CD4-positive, alpha-beta T cell treated with Interleukin-15 for 4 hours (primary cell): ENCODE data around the gene DNLZ.

Source experiments
- DNase-seq: peaks from one replicate; pipeline ENCODE4 v3.0.0-alpha.2; 2020; ENCODE audit warnings: low spot score

Gene DNLZ

DNA sequence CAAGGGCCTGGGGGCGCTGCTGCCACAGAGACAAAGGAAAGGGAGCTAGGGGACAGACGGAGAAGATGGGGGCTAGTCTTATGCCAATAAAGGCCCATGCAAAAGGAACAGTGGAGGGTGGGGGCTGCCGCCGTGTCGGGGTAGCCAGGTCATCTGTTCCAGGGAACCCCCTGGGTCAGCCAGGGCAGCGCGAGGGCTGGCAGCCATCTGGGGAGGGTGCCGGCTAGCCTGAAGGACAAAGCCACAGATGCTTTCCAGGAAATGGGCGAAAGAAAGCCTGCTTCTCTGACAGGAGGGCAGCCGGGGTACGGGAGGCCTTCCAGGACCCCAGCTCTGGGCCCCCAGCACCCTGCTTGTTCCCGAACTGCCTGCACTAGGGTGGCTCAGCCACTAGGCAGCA is 11.6 kb upstream of the DNLZ start:
- DNase-seq: no peak

DNA sequence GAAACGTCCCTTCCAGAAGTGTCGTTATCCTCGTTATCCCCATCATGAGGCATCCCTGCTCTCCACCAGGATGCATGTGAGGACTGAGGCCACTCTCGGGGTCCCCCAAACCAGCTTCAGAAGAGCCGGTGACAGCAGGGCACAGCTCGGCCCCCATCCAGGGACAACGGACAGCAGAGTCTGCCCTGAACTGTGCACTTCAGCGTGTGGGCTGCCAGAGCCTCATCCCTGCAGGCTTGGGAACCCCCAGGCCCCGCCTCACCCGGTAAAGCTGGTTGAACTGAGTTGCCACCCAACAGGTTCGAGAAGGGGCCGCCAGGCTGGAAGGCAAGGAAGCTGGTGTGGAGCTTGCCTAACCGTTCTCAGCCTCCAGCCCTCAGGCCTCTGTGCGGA is 10.6 kb upstream of the DNLZ start:
- no peak for DNase-seq

DNA sequence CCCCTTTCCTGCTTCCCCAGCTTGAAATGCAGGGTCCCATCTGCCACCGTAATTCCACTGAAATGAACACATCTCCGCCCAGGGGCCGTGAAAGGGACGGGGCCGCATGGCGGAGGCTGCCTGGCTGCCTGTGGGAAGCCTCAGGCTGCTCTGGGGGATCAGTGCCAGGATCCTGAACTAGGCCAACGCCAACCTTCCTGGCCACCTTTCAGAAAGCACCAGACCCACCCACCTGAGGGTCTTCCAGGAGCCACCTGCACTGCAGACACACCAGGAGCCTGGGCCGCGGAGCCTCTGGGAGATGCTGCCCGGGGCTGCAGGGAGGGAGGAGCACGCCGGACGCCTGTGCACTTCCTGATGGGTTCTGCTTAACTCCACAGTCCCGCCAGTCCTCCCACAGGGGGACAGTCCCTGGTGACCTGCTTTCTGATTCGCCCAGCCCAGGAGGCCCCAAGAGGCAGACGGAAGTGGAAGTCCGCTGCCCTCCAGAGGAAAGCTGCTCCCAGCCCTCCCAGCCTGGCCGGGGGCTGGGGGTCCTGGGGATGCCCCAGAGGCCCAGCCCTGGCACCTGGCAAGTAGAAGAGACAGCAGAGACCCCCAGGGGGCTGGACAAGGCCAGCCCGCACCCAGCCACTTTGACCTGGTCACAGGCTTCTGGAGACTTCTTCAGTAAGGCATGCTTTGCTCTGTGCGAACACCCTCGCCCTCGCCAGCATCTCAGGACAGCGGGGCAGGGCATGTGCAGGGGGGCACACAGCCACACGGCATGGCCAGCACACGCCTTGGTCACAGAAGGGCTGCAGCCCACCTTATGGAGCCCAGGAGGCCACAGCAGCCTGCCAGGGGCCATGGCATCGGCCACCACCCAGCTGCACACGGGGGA is 10.0 kb upstream of the DNLZ start, which contains the start of gene CARD9:
Gene CARD9 (minus strand): TSS at position 370 of the 883 bp plus-strand sequence. CDS start 1,591 bp downstream, outside the sequence.
- no peak for DNase-seq

DNA sequence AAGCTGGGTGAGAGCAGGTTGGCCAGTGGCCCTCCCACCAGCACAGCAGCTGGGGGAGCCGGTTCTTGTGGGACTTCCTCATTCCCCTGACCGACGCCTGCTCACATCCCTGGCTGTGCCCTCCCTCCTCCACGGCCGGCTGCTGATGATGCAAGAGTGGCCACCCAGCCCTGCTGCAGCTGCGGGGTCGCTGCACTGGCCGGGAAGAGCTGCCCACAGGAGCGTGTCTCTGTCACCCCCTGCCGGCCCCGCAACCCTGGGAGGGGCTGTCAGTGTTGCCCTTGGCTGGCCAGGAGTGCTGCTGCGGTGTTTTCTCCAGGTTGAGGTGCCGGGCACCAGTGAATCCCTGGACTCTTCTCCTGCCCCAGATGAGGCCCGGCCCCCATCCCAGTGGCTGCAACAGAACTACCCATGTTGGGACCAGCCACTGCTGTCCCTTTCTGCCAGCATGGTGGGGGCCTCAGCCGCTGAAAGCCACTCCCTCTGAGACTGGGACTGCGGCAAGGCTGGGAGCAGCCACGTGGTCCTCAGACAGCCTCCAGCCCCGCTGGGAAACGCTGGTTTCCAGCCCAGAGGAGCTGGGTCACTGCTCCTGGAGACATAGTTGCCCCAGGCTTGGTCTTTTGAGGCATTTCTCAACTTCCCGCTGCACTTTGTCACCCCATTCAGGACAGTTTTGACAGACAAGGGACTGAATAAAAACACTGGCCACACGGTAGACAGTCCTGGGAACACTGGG is 9.2 kb upstream of the DNLZ start:
- no peak for DNase-seq

DNA sequence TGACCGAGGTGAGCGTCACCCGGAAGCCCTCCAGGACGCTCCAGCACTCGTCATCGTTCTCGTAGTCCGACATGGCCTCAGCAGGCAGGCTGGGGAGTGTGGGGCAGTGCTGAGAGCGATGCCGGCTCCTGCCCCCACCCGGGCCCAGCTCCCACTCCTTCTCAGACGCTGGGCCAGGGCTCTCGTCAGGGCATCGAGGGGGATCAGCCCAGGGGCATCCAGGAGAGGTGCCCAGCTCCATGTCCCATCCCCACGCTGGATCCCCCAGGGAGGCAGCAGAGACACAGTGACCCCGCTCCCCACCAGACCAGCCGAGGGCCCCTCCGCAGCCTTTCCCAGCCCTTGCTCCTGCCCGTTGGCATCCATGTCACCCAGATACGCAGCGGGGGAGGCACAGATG is 8.5 kb upstream of the DNLZ start:
- no peak for DNase-seq

DNA sequence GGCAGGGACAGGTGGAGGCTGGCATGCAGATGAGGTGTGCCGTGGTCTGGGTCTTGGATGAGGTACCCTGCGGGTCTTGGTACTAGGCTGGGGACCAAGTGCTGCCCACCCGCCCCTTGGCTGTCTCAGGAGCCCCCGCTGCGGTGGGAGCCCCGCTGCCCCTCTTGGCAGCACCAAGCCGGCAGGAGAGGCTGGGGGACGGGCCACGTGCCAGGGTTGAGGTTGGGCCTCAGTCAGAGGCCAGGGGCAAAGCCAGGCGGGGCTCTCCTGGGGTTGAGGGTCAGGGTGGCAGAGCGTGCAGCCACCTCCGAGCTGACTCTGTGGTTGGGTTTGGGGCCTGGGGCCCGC is 8.0 kb upstream of the DNLZ start:
- DNase-seq: no peak

DNA sequence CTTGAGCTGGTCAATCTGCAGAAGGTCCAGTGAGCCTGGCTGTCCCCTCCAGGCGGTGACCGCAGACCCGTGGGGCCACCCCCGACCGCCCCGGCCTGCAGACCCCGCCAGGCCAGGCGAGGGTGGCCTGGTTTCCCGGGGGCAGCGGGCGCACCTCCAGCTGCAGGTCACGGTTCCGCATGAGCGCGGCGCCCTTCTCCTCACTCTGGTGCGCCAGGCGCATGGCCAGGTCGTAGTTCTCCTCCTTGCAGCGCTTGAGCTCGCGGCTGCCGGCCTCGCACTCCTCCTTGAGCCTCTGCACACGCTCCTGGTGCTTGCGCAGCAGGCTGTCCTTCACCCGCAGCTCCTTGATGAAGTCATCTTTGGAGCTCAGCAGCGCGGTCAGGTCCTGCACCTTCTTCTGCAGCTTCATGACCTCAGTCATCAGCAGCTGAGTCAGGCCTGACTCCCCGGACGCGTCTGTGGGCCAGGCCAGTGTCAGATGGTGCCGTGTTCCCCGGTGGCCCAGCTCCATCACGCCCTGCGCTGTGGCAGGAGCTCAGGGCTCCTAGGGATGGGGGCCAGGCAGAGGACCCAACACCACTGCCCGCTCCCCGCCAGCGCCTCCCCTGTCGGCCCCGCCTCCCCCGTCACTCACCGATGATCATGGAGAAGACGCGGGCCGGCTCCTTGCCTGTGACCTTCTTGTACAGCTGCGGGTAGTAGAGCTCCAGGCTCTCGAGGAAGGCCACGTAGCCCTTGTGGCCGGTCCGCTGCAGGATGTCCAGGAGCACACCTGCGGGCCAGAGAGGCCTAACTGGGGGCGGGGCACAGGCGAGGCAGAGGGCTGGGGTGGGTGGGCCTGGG is 7.4 kb upstream of the DNLZ start:
- DNase-seq: no peak

DNA sequence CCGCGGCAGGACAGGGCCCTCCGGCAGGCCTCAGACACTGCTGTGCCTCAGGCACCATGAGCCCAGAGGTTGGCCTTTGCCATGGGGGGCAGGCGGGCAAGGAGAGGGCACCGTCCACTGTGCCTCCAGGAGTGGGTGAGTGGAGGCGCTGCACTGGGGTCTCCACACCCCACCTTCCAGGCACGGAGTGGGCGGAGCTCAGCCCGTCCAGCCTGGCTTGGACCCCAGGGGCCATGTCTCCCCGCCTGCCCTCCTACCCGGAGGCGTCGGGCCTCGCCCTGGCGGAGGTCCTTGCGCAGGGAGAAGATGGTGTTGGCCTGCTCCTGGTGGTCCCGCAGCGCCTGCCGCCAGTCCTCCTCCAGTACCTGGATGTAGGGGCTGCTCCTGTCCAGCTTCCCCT is 6.5 kb upstream of the DNLZ start:
- DNase-seq: no peak

DNA sequence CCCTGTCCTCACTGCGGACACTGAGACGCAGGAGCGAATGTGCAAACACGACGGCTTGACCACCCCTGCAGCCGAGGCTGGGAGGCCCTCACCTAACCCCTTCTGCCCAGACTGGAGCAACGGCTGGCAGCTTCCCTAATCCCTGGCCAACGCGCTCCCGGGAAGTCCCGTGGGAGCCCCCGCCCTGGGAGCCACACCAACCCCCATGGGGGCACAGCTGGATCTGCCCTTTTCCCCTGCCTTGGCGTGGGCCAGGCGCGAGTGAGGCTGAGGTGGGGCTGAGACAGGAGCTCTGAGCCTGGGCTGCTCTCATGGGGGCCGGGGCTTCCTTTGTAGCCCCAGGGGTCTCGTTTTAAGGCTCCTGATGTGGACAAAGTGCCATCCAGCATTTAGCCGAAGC is 4.6 kb upstream of the DNLZ start:
- no peak for DNase-seq

DNA sequence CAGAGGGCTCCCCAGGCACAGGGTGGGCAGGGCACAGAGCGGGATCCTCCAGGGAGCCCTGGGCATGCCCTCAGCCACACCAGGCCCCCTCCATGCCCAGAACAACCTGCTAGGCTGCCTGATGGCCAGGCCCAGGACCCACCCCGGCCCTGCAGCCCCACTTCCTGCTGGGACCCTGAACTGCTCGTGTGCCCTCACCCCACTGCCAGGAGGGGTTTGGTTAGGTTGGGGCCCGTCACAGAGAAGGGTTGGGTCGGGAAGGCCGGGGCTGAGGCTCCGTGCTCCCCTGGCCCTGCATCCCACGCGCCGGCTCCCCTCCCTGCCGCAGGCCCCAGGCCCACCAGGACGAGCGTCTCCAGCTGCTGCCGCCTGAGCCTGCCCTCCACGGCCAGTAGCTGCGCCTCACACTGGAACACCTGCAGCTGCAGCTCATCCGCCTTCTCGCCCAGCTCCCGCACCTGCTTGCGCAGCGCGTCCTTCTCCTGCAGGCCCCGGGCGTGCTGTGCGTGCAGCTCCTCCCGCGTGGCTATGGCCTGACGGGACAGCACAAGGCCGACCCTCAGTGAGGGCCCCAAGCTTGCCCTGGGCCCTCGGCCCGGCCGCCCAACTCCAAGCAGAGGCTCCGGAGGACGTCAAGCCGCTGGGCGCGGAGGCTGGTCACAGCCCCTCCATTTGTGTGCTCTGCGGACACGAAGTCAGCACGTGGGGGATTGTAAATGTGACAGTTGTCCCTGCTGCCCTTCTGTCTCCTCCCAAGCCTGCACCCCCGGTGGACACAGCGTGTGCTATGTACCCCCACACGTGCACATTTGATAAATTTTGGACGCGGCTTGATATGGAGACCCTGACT is 4.0 kb upstream of the DNLZ start:
- DNase-seq: no peak

DNA sequence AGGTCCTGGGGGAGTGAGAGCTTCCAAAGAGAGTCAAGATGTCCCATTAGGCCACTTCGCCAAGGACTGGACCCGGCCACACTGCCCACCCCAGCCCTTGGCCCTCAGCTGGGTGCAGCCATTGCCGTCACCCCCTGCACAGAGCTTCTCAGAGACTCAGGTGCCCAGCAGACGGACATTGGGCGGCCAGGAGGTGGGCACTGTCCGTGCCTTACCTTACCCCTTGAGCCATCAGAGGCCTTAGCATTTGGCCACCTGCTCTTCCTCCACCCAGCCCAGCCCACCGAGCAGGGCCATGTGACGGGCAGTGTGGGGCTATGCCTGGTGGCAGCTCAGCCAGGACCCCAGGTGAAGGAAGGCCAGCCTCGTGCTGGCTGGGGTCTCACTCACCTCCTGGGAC is 3.3 kb upstream of the DNLZ start:
- no peak for DNase-seq

DNA sequence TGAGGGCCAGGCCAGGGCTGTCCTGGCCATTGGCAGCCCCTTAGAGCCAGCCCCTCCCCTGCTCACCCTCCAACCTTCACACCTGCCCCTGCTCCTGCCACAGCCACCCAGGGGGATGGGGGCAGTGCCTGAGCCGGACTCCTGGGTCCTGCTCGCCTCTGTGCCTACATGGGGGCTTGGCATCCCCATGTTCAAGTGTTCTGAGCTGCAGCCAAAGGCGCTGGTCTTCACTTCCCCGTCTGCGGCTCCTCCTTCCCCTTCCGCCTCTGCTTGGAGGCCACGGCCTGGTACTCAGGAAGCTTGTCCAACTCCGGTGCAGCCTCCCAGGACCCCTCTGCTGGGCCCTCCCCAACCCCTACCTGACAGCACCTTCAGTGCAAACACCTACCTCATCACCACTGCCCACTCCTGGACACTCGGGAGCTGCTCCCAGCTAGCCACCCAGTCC is 2.3 kb upstream of the DNLZ start:
- DNase-seq: no peak

DNA sequence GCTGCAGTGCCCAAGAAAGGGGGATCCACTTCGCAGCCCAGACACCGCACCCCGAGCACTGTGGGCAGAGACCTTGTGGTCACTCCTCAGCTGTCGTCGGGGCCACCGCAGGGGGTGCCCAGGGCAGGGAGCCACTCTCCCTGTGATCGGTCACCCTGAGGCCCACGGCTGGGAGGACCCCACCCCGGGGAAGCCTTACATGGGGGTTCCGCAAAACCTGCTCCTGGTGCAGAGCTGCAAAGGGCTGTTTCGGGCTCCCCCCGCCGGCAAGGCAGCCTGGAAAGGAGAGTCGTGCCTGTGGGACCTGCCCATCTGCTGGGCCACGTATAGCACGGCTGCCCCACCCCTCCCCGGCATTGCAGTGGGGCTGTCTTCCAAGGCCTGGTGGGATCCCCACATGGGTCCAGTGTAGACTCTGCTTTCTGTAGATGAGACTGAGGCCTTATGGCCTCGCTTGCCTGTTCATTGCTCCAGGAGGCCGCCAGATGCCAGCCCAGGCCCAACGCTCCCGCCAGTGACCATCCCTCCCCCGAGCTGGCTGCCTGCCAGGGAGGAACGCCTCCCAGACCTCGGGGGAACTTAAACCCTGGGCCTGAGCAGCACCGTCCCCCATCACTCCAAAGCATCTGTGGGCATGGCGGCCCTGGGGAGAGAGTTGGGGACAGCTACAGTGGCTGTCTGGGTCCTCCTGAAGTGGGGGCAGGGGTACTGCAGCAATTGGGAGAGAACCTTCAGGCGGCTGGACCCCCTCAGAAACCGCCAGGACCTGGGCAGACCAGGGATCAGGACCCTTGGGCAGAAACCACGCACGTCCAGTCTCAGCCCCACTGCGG is 1.6 kb upstream of the DNLZ start:
- no peak for DNase-seq

DNA sequence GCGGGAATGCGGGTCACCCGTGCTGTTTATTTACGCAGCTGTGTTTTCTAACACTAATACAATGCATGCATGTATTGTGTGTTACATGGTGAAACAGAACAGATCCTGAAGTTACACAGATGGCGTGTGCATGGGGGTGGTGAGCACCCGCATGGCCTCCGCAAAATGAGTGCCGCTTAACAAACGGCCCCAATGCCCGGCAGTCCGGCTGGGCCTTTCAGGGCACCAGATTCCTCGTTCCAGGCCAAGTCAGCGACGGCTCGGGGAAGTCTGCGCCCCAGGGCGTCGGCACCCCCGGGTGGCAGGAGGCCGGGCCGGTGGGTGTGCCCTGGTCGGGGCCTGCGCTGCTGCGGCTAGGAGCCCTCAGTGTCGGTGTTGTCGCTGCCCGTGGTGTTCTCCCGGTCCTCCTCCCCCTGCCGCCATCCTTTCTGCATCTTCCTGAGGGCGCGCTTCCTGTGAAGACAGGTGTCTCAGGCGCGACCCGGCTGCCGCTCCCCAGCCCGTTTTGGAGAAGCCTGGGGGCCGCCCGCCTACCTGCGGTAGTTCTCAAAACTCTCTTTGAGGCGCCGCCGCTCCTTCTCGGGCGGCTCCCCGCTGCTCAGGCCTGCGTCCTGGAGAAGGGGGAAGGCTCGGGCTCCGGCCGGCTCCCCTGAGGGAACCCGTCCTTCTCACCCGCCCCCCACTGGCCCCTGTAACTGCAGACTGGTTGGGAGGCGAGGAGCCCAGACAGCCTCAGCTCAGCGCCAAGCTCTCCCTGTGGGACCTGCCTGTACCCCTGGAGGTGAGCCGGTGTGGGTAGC is 605 bp upstream of the DNLZ start:
- DNase-seq: no peak

DNA sequence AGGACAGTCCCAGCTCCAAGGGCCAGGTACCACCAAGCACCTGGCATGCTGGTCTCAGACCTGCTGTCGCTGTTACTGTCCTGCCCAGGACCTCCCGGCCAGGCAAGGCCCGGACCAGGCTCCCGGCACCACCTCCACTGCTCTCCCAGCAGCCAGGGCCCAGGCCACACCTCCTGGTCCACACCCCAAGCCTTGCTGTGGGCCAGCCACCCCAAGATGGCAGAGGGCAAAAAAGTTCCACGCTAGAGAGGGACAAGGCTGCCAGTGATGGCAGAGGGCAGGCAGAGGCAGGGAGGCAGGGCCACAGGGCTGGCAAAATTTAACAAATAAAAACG is 1.1 kb downstream of the DNLZ start:
- DNase-seq: no peak

DNA sequence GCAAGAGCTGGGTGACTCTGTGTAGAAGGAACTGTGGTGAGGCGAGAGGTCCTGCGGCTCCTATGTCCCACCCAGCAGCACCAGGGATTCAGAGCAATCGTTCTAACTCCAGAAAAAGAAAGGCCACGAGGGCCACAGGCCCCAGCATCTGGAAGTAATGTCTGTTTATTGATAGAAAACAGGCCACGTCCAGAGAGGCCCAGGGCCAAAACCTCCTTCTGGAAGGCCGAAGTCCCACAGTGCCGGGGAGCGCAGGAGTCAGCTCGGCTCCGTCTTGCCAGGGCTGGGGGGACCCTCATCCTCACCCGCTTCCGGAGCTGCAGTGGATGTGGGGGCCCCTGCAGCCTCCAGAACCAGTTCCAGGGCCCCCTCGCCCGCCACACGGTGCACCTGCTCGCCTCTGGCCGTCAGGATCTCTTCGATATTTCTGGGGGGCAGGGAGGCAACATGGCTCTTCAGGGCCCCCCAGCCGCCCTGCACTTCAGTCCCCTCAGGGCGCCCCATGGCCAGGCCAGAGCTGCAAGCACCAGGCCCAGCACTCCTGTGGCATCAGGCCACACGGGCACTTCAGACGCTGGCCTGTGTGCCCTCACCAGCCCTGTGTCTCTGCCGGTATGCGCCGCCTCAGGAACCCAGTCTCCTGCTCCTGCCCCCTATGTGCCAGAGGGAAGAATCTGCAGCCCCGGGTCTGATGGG is 1.6 kb downstream of the DNLZ start:
- no peak for DNase-seq

DNA sequence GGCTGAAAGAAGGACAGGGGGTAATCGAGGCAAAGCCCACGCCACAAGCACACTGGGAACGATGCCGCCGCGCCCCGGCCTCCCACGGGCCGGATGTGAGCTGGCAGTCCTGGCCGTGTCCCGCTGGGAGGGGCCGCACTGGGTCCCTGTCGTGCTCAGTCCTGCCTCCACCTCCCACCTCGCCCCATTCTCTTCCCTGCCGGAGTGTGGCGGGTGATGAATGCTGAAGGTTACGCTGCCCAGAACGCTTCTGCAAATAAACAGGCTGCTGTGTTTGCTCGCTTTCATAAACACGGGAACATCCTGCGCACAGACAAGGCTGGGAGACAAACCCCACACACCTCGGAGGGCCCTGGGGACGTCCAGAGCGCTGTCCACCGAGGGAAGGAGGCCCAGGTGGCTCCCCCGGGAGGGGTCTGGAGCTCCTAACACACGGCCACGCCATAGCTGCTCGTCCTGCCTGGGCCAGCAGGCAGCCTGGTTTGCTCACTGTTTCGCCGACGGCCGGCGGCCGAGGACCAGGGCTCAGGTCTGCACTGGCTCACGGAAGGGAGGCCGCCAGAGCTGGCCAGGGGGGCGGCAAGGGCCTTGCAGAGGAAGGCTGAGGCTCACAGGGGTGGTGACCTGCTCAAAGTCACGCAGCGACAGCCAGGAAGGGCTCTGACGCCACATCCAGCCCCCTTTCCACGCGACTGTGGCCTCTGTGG is 2.3 kb downstream of the DNLZ start:
- no peak for DNase-seq
